PC-3 (cell line): Measurements from ENCODE around the gene FBXO24.

Source experiments
- CTCF ChIP-seq: fragments of 300-600 bp; sonication (generic); conservative IDR thresholded peaks from 2 replicates; pipeline ENCODE4 v1.5.1; 2017; ENCODE audit warnings: antibody characterized with exemption, low read depth, mild to moderate bottlenecking, low read length
- EZH2 ChIP-seq: fragments of 300-600 bp; sonication (generic); IDR thresholded peaks from one replicate; pipeline ENCODE4 v1.6.1; 2017; ENCODE audit warnings: antibody characterized with exemption, mild to moderate bottlenecking, low read length; ENCODE audit not compliant: unreplicated experiment
- EZH2phosphoT487 ChIP-seq: fragments of 300-600 bp; sonication (generic); IDR thresholded peaks from 2 replicates; pipeline ENCODE4 v1.6.1; 2018; ENCODE audit warnings: mild to moderate bottlenecking, antibody characterized with exemption, low read length, borderline replicate concordance

DNA sequence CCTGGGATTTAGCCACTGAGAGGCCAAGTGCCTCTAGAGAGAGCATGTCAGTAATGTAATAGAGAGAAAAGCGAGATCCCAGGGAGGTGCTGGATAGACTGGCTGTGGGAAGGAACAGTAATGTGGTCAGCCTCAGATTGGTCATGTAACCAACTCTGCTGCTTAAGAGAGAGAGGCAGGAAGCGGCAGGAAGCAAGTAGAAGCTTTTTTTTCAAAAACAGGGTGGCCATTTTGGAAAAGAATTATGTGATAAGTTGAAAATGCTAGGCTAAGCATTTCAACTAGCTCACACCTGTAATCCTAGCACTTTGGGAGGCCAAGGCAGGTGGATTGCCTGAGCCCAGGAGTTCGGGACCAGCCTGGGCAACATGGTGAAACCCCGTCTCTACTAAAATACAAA, 12.3 kb downstream of the FBXO24 start:
- TF ChIP-seq CTCF: no peak
- no peak for TF ChIP-seq EZH2
- TF ChIP-seq EZH2phosphoT487: no peak
